MM.1S (cell line): ENCODE results near the gene GALNTL6.
A peak's percentile ranks its signal among the peaks of the same experiment; 100 is the strongest.

Source experiments
- DNase-seq: peaks from one replicate; pipeline ENCODE4 v3.0.0-alpha.2; 2015
- H2AFZ ChIP-seq: fragments of 300-600 bp; sonication (generic); 2 replicates; pipeline ENCODE4 v1.6.0; 2016; ENCODE audit warnings: antibody characterized with exemption, low read length
- H3F3A ChIP-seq: fragments of 300-600 bp; sonication (generic); 2 replicates; pipeline ENCODE4 v1.6.1; 2016; ENCODE audit warnings: mild to moderate bottlenecking, antibody characterized with exemption, low read length, moderate library complexity, mixed read lengths; ENCODE audit not compliant: insufficient read depth
- H3K27ac ChIP-seq: fragments of 300-600 bp; sonication (generic); 2 replicates; pipeline ENCODE4 v1.5.1; 2016; ENCODE audit warnings: mild to moderate bottlenecking, low read length
- H3K27me3 ChIP-seq: fragments of 300-600 bp; sonication (generic); replicated peaks from 2 replicates; pipeline ENCODE4 v1.6.0; 2016; ENCODE audit warnings: low read length; ENCODE audit not compliant: insufficient read depth
- H3K36me3 ChIP-seq: fragments of 300-600 bp; sonication (generic); replicated peaks from 2 replicates; pipeline ENCODE4 v1.6.1; 2016; ENCODE audit warnings: mild to moderate bottlenecking, low read length, mixed read lengths; ENCODE audit not compliant: insufficient read depth
- H3K4me1 ChIP-seq: fragments of 300-600 bp; sonication (generic); 2 replicates; pipeline ENCODE4 v1.6.1; 2016; ENCODE audit warnings: low read length, mixed read lengths
- H3K4me2 ChIP-seq: fragments of 300-600 bp; sonication (generic); 2 replicates; pipeline ENCODE4 v1.6.0; 2016; ENCODE audit warnings: low read depth, low read length
- H3K4me3 ChIP-seq: fragments of 300-600 bp; sonication (generic); 2 replicates; pipeline ENCODE4 v1.5.1; 2016; ENCODE audit warnings: low read length, mixed read lengths
- H3K79me2 ChIP-seq: fragments of 300-600 bp; sonication (generic); 2 replicates; pipeline ENCODE4 v1.6.1; 2016; ENCODE audit warnings: mixed run types, low read length, mixed read lengths
- H3K9ac ChIP-seq: fragments of 300-600 bp; sonication (generic); 2 replicates; pipeline ENCODE4 v1.6.1; 2016; ENCODE audit warnings: low read length, mixed read lengths
- H3K9me2 ChIP-seq: fragments of 300-600 bp; sonication (generic); replicated peaks from 2 replicates; pipeline ENCODE4 v1.6.1; 2016; ENCODE audit warnings: mild to moderate bottlenecking, low read length, mixed read lengths; ENCODE audit not compliant: insufficient read depth
- H3K9me3 ChIP-seq: fragments of 300-600 bp; sonication (generic); replicated peaks from 2 replicates; pipeline ENCODE4 v1.6.1; 2016; ENCODE audit warnings: mild to moderate bottlenecking, low read length, mixed read lengths; ENCODE audit not compliant: insufficient read depth
- H4K20me1 ChIP-seq: fragments of 300-600 bp; sonication (generic); 2 replicates; pipeline ENCODE4 v1.6.1; 2016; ENCODE audit warnings: mild to moderate bottlenecking, low read length, moderate library complexity, mixed read lengths; ENCODE audit not compliant: insufficient read depth
- CTCF ChIP-seq: fragments of 300-600 bp; sonication (generic); IDR thresholded peaks from 2 replicates; pipeline ENCODE4 v1.5.1; 2016; ENCODE audit warnings: antibody characterized with exemption, low read length, mixed read lengths
- EZH2 ChIP-seq: fragments of 300-600 bp; sonication (generic); optimal IDR thresholded peaks from 2 replicates; pipeline ENCODE3; 2017; ENCODE audit warnings: low read depth, mild to moderate bottlenecking, antibody characterized with exemption, low read length, mixed read lengths
- EZH2phosphoT487 ChIP-seq: fragments of 300-600 bp; sonication (generic); IDR thresholded peaks from 2 replicates; pipeline ENCODE4 v1.6.1; 2018; ENCODE audit warnings: antibody characterized with exemption, low read length

Gene GALNTL6

DNA sequence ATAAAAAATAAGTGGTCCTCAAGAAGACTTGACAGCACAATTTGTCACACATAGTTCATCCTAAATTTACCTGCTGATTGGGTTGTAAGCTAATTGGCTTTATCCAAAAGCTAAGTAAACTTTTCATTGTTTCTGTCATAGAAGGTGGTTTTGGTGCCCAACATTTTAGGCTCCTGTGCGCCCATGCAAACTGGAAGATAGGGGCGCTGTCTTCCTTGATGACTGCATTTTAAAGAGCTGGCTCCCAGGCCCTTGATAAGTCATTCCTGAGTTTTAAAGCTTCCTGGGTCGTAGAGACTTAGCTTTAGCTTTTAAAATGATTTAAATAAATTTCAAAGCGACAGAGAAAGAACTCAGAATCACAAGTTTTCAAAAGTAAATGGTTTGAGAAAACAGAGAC, 730.0 kb downstream of the GALNTL6 start:
- no peak overlapping the region for H3K4me2 ChIP-seq
- no peaks in the 10 kb centered on the region for H3F3A ChIP-seq
- H3K27me3 ChIP-seq, result no peaks in the 10 kb centered on the region
- TF ChIP-seq CTCF (no peak), EZH2 (no peak), EZH2phosphoT487 (no peak)
- H3K36me3 ChIP-seq, result no peaks in the 10 kb centered on the region
- H2AFZ ChIP-seq, result no peak overlapping the region
- no peaks in the 10 kb centered on the region for H3K79me2 ChIP-seq
- H4K20me1 ChIP-seq, result no peaks in the 10 kb centered on the region
- no peak for DNase-seq
- no peak overlapping the region for H3K4me3 ChIP-seq
- H3K9ac ChIP-seq, result no peak overlapping the region
- no peak overlapping the region for H3K27ac ChIP-seq
- no peaks in the 10 kb centered on the region; the same call in 1 of the 2 replicates for H3K4me1 ChIP-seq
- no peaks in the 10 kb centered on the region for H3K9me2 ChIP-seq
- no peaks in the 10 kb centered on the region for H3K9me3 ChIP-seq

DNA sequence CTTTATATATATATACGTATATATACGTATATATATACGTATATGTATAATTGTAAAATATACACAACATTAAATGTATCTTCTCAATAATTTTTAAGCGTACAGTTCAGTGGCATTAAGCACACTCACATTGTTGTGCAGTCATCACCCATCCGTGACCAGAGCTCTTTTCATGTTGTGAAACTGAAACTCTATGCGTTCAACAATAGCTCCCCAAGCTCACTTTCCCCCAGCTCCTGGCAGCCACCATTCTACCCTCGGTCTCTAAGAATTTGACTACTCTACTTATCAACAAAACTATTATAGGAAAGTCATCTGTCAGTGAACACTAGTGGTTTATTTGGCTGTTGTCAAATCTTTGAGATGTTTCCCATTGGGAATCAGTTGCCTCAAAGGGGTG, 733.6 kb downstream of the GALNTL6 start:
- H2AFZ ChIP-seq, result no peak overlapping the region
- TF ChIP-seq EZH2 (no peak), EZH2phosphoT487 (no peak), CTCF (no peak)
- no peaks in the 10 kb centered on the region for H3K9me2 ChIP-seq
- no peaks in the 10 kb centered on the region for H3K27me3 ChIP-seq
- no peak overlapping the region for H3K4me3 ChIP-seq
- no peaks in the 10 kb centered on the region for H4K20me1 ChIP-seq
- H3K9ac ChIP-seq, result no peak overlapping the region
- H3K79me2 ChIP-seq, result no peaks in the 10 kb centered on the region
- H3K4me2 ChIP-seq, result no peak overlapping the region
- no peaks in the 10 kb centered on the region; the same call in 1 of the 2 replicates for H3K4me1 ChIP-seq
- H3F3A ChIP-seq, result no peaks in the 10 kb centered on the region
- peak; percentile 66 for DNase-seq
- no peaks in the 10 kb centered on the region for H3K9me3 ChIP-seq
- H3K27ac ChIP-seq, result no peak overlapping the region
- H3K36me3 ChIP-seq, result no peaks in the 10 kb centered on the region

- Histone ChIP-seq H3K9me2 (no peaks in the 10 kb centered on the region), H3K4me3 (no peak overlapping the region), H3K9ac (no peak overlapping the region), H3F3A (no peaks in the 10 kb centered on the region), H3K27me3 (no peaks in the 10 kb centered on the region), H3K36me3 (no peaks in the 10 kb centered on the region), H3K4me2 (no peak overlapping the region), H3K27ac (no peak overlapping the region), H3K9me3 (no peaks in the 10 kb centered on the region), H2AFZ (no peak overlapping the region), H3K4me1 (no peaks in the 10 kb centered on the region; the same call in 1 of the 2 replicates), H3K79me2 (no peaks in the 10 kb centered on the region), H4K20me1 (no peaks in the 10 kb centered on the region)
- TF ChIP-seq EZH2 (no peak), EZH2phosphoT487 (no peak), CTCF (no peak)
- no peak for DNase-seq
Observed at GRCh38 chr4:172547724-172548123, 734.5 kb downstream of the GALNTL6 start.
